ENCODE measurements around the gene MAP2K5. TPM values are rescaled to one million over a fixed set of nuclear protein-coding genes. Genes with fewer than 3 reads are reported as not detected.
A peak's percentile ranks its signal among the peaks of the same experiment; 100 is the strongest.

The MAP2K5 gene
- total RNA-seq, 1 donor from 2014 or later: 2.9 TPM

GRCh38 chr15:67607329-67607728 is 64.8 kb downstream of the MAP2K5 start:
- FAIRE-seq (no peak), DNase-seq (ENCODE audit: low read depth) (no peak)
- no peak for TF ChIP-seq CTCF (IDR thresholded peaks at IDR 0.05; ENCODE audit: insufficient read depth, low read length, severe bottlenecking)
- Histone ChIP-seq H3K4me3 (ENCODE audit: low read depth, low read length) (no peak overlapping the region), H3K27me3 (ENCODE audit: control insufficient read depth, insufficient read depth, low read length) (no peaks in the 10 kb centered on the region), H3K36me3 (ENCODE audit: control insufficient read depth, insufficient read depth, low read length) (no peaks in the 10 kb centered on the region)

- no peak for TF ChIP-seq CTCF (IDR thresholded peaks at IDR 0.05; ENCODE audit: insufficient read depth, low read length, severe bottlenecking)
- no peak for FAIRE-seq
- H3K27me3 ChIP-seq (ENCODE audit: control insufficient read depth, insufficient read depth, low read length): no peaks in the 10 kb centered on the region
- H3K4me3 ChIP-seq (ENCODE audit: low read depth, low read length): no peak overlapping the region
- no peaks in the 10 kb centered on the region for H3K36me3 ChIP-seq (ENCODE audit: control insufficient read depth, insufficient read depth, low read length)
- no peak for DNase-seq (ENCODE audit: low read depth)
These were observed 65.6 kb downstream of the MAP2K5 start for GRCh38 chr15:67607959-67608637.

DNA sequence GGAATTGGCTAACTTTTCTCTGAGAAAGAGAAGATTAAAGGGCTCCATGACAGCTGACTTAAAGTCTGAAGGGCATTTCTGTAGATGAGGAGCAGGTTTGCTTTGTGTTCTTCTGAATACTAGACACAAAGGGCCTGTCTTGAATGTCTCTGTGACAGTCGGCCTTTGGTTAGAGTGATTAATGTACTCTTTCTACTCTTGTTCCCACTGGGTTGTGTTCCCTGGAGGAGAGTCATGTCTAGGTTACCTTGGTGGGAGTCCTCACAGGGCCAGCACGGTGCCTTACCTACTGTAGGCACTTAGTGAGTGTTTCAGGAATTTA is 66.1 kb downstream of the MAP2K5 start:
- FAIRE-seq (no peak), DNase-seq (ENCODE audit: low read depth) (no peak)
- Histone ChIP-seq H3K27me3 (ENCODE audit: control insufficient read depth, insufficient read depth, low read length) (no peaks in the 10 kb centered on the region), H3K36me3 (ENCODE audit: control insufficient read depth, insufficient read depth, low read length) (no peaks in the 10 kb centered on the region), H3K4me3 (ENCODE audit: low read depth, low read length) (no peak overlapping the region)
- no peak for TF ChIP-seq CTCF (IDR thresholded peaks at IDR 0.05; ENCODE audit: insufficient read depth, low read length, severe bottlenecking)

GRCh38 chr15:67611370-67612369 is 69.2 kb downstream of the MAP2K5 start:
- DNase-seq (ENCODE audit: low read depth) (no peak), FAIRE-seq (peak; percentile 28)
- Histone ChIP-seq H3K36me3 (ENCODE audit: control insufficient read depth, insufficient read depth, low read length) (no peaks in the 10 kb centered on the region), H3K4me3 (ENCODE audit: low read depth, low read length) (no peak overlapping the region), H3K27me3 (ENCODE audit: control insufficient read depth, insufficient read depth, low read length) (no peaks in the 10 kb centered on the region)
- no peak for TF ChIP-seq CTCF (IDR thresholded peaks at IDR 0.05; ENCODE audit: insufficient read depth, low read length, severe bottlenecking)

GRCh38 chr15:67613211-67613610 is 70.7 kb downstream of the MAP2K5 start:
- H3K36me3 ChIP-seq (ENCODE audit: control insufficient read depth, insufficient read depth, low read length): no peaks in the 10 kb centered on the region
- no peaks in the 10 kb centered on the region for H3K27me3 ChIP-seq (ENCODE audit: control insufficient read depth, insufficient read depth, low read length)
- TF ChIP-seq CTCF (IDR thresholded peaks at IDR 0.05; ENCODE audit: insufficient read depth, low read length, severe bottlenecking): no peak
- DNase-seq (ENCODE audit: low read depth) (no peak), FAIRE-seq (no peak)
- no peak overlapping the region for H3K4me3 ChIP-seq (ENCODE audit: low read depth, low read length)

Data from bronchial epithelial cell (primary cell).